CD14-positive monocyte (primary cell): ENCODE data around the gene POU3F1. TPM values are rescaled to one million over a fixed set of nuclear protein-coding genes. Genes with fewer than 3 reads are reported as not detected.
A peak's percentile ranks its signal among the peaks of the same experiment; 100 is the strongest.

Source experiments
- DNase-seq, 3 donors: peaks; one replicate each; pipeline ENCODE4 v3.0.0-alpha.2; 2011 to 2022
- H2AFZ ChIP-seq: 2 replicates; pipeline ENCODE4 v1.6.0; 2012; ENCODE audit warnings: mild to moderate bottlenecking, low read depth, low read length, inconsistent platforms; ENCODE audit not compliant: insufficient read depth, poor library complexity, severe bottlenecking
- H3K27ac ChIP-seq, 2 donors: 1 replicate in 1 of 2; 2 replicates in 1 of 2; pipeline ENCODE4 v1.5.1; 2012 to 2013; ENCODE audit warnings: low read length in 2 of 2, control low read depth in 1 of 2, inconsistent platforms in 1 of 2, low read depth in 1 of 2, mild to moderate bottlenecking in 1 of 2
- H3K27me3 ChIP-seq, 2 donors: one replicate each; pipeline versions ENCODE4 v1.6.0 to v1.6.1; 2011 to 2013; ENCODE audit warnings: low read length in 2 of 2; ENCODE audit not compliant: control insufficient read depth in 2 of 2, insufficient read depth in 2 of 2
- H3K36me3 ChIP-seq, 2 donors: replicated peaks in 1 of 2; 1 replicate in 1 of 2; 2 replicates in 1 of 2; pipeline versions ENCODE4 v1.5.1 to v1.6.1; 2012 to 2013; ENCODE audit warnings: low read length in 2 of 2, control low read depth in 1 of 2, inconsistent platforms in 1 of 2, mild to moderate bottlenecking in 1 of 2; ENCODE audit not compliant: insufficient read depth in 2 of 2, control insufficient read depth in 1 of 2
- H3K4me1 ChIP-seq, 2 donors: 1 replicate in 1 of 2; 2 replicates in 1 of 2; pipeline versions ENCODE4 v1.5.1 to v1.6.1; 2012 to 2013; ENCODE audit warnings: low read length in 2 of 2, control low read depth in 1 of 2, inconsistent platforms in 1 of 2, mild to moderate bottlenecking in 1 of 2, moderate library complexity in 1 of 2; ENCODE audit not compliant: insufficient read depth in 2 of 2, control insufficient read depth in 1 of 2
- H3K4me2 ChIP-seq: replicated peaks from 2 replicates; pipeline ENCODE3; 2012; ENCODE audit warnings: low read length, moderate library complexity, mild to moderate bottlenecking; ENCODE audit not compliant: poor library complexity, severe bottlenecking; ENCODE audit errors: extremely low read depth
- H3K4me3 ChIP-seq, 3 experiments: fragments of 200-600 bp in 1 of 3; sonication (generic) in 1 of 3; replicated peaks in 1 of 3; 1 replicate in 2 of 3; 2 replicates in 1 of 3; pipeline ENCODE4 v1.5.1; 2011 to 2013; ENCODE audit warnings: low read length in 3 of 3, mild to moderate bottlenecking in 3 of 3, control low read depth in 2 of 3, low read depth in 2 of 3, inconsistent platforms in 1 of 3, moderate library complexity in 1 of 3
- H3K79me2 ChIP-seq: 2 replicates; pipeline ENCODE4 v1.6.0; 2012; ENCODE audit warnings: mild to moderate bottlenecking, control low read depth, inconsistent platforms, low read length, moderate library complexity; ENCODE audit not compliant: insufficient read depth
- H3K9ac ChIP-seq: 2 replicates; pipeline ENCODE4 v1.6.0; 2017; ENCODE audit warnings: low read length, mild to moderate bottlenecking; ENCODE audit not compliant: insufficient read depth, poor library complexity, severe bottlenecking
- H3K9me3 ChIP-seq, 2 donors: replicated peaks in 1 of 2; 1 replicate in 1 of 2; 2 replicates in 1 of 2; pipeline versions ENCODE4 v1.5.1 to v1.6.1; 2012 to 2013; ENCODE audit warnings: low read length in 2 of 2, control low read depth in 1 of 2; ENCODE audit not compliant: control insufficient read depth in 1 of 2, insufficient read depth in 1 of 2
- H4K20me1 ChIP-seq: 2 replicates; pipeline ENCODE4 v1.6.0; 2012; ENCODE audit warnings: mild to moderate bottlenecking, low read length, control low read depth, moderate library complexity; ENCODE audit not compliant: insufficient read depth
- H3K27ac Mint-ChIP-seq, 7 donors: one replicate each; pipeline ENCODE4 v1.8.0; 2020; ENCODE audit warnings: mild to moderate bottlenecking in 7 of 7, mixed read lengths in 7 of 7, moderate library complexity in 6 of 7, inconsistent platforms in 2 of 7
- H3K27me3 Mint-ChIP-seq, 3 donors: one replicate each; pipeline ENCODE4 v1.8.0; 2021 to 2022; ENCODE audit warnings: low read depth in 3 of 3, mild to moderate bottlenecking in 3 of 3, mixed read lengths in 3 of 3, moderate library complexity in 3 of 3, inconsistent platforms in 1 of 3
- H3K36me3 Mint-ChIP-seq, 2 donors: one replicate each; pipeline ENCODE4 v1.8.0; 2020; ENCODE audit warnings: mixed read lengths in 2 of 2, inconsistent platforms in 1 of 2, mild to moderate bottlenecking in 1 of 2
- H3K4me1 Mint-ChIP-seq: one replicate; pipeline ENCODE4 v1.8.0; 2020; ENCODE audit warnings: mild to moderate bottlenecking, mixed read lengths
- H3K4me3 Mint-ChIP-seq, 2 donors: one replicate each; pipeline ENCODE4 v1.8.0; 2020; ENCODE audit warnings: mild to moderate bottlenecking in 2 of 2, mixed read lengths in 2 of 2, moderate library complexity in 1 of 2
- H3K9me3 Mint-ChIP-seq, 7 donors: one replicate each; pipeline ENCODE4 v1.8.0; 2020 to 2022; ENCODE audit warnings: mixed read lengths in 7 of 7, mild to moderate bottlenecking in 6 of 7, moderate library complexity in 6 of 7, inconsistent platforms in 2 of 7
- CTCF ChIP-seq: fragments of 200-600 bp; IDR thresholded peaks from one replicate; pipeline ENCODE4 v1.8.0; 2022; ENCODE audit warnings: antibody characterized with exemption, mild to moderate bottlenecking
- WGBS: methylation state at CpG from one replicate; pipeline ENCODE4 v1.1.5; 2013; ENCODE audit warnings: missing lambda C conversion rate; ENCODE audit not compliant: insufficient coverage; 5-methylcytosine and 5-hydroxymethylcytosine counted together
- intact Hi-C, 2 donors: fragments of 100-400 bp; cut with micrococcal nuclease; formaldehyde crosslinking; loops; one replicate each; pipeline versions ENCODE4 v1.15.0 to v1.15.1; 2023
- polyA plus RNA-seq, 3 donors: library from polyadenylated mRNA; depleted of rRNA in 1 of 3; unstranded in 2 of 3; stranded (reverse) in 1 of 3; fragments of 300-500 nt in 2 of 3; fragments of >200 nt in 1 of 3; fragmentation: Illumina TruSeq in 2 of 3; gene quantifications; 1 replicate in 2 of 3; 2 replicates in 1 of 3; pipeline ENCODE4 v1.2.3, GENCODE V29; 2012 to 2021

Gene POU3F1
- polyA plus RNA-seq, 3 donors: not detected

DNA sequence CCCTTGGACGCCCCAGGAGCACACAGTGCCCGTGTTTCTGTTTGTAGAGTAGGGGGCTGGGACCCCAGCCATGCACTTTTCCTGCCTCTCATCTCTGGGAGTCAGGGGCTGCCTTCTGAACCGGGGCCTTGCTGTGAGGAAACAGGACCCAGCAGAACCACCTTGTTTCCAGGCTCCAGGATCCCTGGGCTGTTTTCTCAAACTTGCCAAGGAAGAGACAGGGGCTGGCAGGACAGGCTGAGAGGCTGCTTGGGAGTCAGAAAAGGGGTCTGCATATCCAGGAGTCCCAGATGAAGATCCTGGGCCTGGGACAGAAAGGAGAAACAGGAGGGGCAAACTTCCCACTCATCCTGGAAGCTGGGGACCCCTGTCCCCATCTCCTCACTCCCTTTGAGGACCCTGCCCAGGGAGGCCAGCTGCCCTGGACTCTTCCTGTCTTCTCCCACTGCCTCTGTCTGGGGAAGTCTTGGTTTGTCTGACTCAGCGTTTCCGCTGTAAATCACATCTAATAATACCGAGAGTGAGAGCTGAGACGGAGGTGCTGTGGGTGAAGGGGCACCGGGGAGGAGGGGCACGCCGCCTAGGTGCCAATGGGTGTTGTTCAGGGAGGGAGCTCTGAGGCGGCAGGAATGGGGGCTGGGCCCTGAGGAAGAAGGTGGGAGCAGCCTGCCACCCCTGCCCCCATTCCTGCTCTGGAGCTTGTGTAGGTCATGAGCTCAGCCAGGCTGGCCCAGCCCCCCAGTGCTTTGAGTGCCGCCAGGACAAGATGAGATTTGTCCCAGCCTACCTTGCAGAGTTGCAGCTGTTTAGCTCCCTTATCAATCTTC, 16.7 kb downstream of the POU3F1 start:
- Histone ChIP-seq H3K4me3 (no peak overlapping the region), H3K36me3 (peaks cover 13 to 18% of the 10 kb centered on the region in 2 donors), H3K79me2 (no peaks in the 10 kb centered on the region), H3K4me1 (peaks cover 13 to 14% of the 10 kb centered on the region in 2 donors), H3K9me3 (no peaks in the 10 kb centered on the region), H3K27me3 (no peaks in the 10 kb centered on the region), H3K27ac (no peak overlapping the region), H2AFZ (no peak overlapping the region), H3K4me2 (peak overlapping the region; percentile 58), H4K20me1 (no peaks in the 10 kb centered on the region), H3K9ac (no peak overlapping the region)
- Mint-ChIP-seq H3K27me3 (peaks cover 8 to 21% (median 10%) of the 10 kb centered on the region in 3 donors), H3K9me3 (no peaks in the 10 kb centered on the region), H3K27ac (peak overlapping the region in 4 of 7 donors; percentile 18 to 41 (median 36)), H3K4me3 (peak overlapping the region in 1 of 2 donors; percentile 84), H3K36me3 (peaks cover 13 to 25% of the 10 kb centered on the region in 2 donors), H3K4me1 (peaks cover 28% of the 10 kb centered on the region)
- no peak for TF ChIP-seq CTCF
- WGBS: 39% methylated on average over 3 of the region's 12 CpGs
- peak in 2 of 3 donors; percentile 47 to 51 for DNase-seq
- intact Hi-C loops: loop anchor here in 1 of 2 donors (10.0 kb wide), 1 partner anchor 805 kb away; no protein-coding TSS in a partner anchor

GRCh38 chr1:38029081-38029681, 17.4 kb downstream of the POU3F1 start:
- peak overlapping the region in 2 of 7 donors; percentile 41 to 68 for H3K27ac Mint-ChIP-seq
- Histone ChIP-seq H3K4me1 (peaks cover 13 to 14% of the 10 kb centered on the region in 2 donors), H3K4me2 (no peak overlapping the region), H3K27me3 (no peaks in the 10 kb centered on the region), H3K4me3 (no peak overlapping the region), H2AFZ (no peak overlapping the region), H3K9ac (no peak overlapping the region), H3K9me3 (no peaks in the 10 kb centered on the region), H3K36me3 (peaks cover 18 to 26% of the 10 kb centered on the region in 2 donors), H3K27ac (no peak overlapping the region), H3K79me2 (no peaks in the 10 kb centered on the region), H4K20me1 (no peaks in the 10 kb centered on the region)
- TF ChIP-seq CTCF: no peak
- WGBS: 73% methylated on average over 20 of the region's 23 CpGs
- H3K36me3 Mint-ChIP-seq: peaks cover 18 to 31% of the 10 kb centered on the region in 2 donors
- peaks cover 8 to 21% (median 10%) of the 10 kb centered on the region in 3 donors for H3K27me3 Mint-ChIP-seq
- DNase-seq: no peak
- intact Hi-C loops: loop anchor here in 1 of 2 donors (10.0 kb wide), 1 partner anchor 806 kb away; no protein-coding TSS in a partner anchor
- H3K4me3 Mint-ChIP-seq: no peak overlapping the region
- H3K4me1 Mint-ChIP-seq: peaks cover 28% of the 10 kb centered on the region
- H3K9me3 Mint-ChIP-seq: no peaks in the 10 kb centered on the region
